K562 (cell line): Measurements from ENCODE around the gene NTNG1. TPM values are rescaled to one million over a fixed set of nuclear protein-coding genes. Genes with fewer than 3 reads are reported as not detected.

Source experiments
- ATAC-seq: fragments of 200-7000 bp; cut with Tn5 transposase; 3 replicates; pipeline ENCODE4 v1.9.1; 2020; ENCODE audit warnings: moderate library complexity
- BruUV-seq: library from RNA; stranded (reverse); fragments of 400-500 nt; replicated peaks from 2 replicates; lab custom pipeline; 2021; lab: Mats Ljungman, UMichigan
- CTCF ChIA-PET: fragments of 300-600 bp; formaldehyde crosslinking; extraction: SDS; loops from one replicate; lab custom pipeline; 2021; ENCODE audit warnings: low intra/inter-chr PET ratio; lab: Yijun Ruan, JAX
- POLR2A ChIA-PET: fragments of 300-600, 350-650 bp; sonication (Branson Sonifier 250); formaldehyde crosslinking; extraction: SDS; loops from one replicate; lab custom pipeline; 2021; ENCODE audit warnings: antibody characterized with exemption, inconsistent platforms; lab: Yijun Ruan, JAX
- DNase-seq, 4 experiments: peaks; one replicate each; pipeline versions ENCODE4 v3.0.0 to v3.0.0-alpha.2; 2011 to 2018; ENCODE audit warnings: low spot score in 3 of 4, mixed read lengths in 3 of 4; ENCODE audit errors: extremely low read depth in 1 of 4
- FAIRE-seq: peaks from 2 replicates; lab custom pipeline; 2011; peaks lifted over from hg19 to GRCh38; lab: Jason Lieb, UNC
- H2AFZ ChIP-seq: 2 replicates; pipeline ENCODE4 v1.6.0; 2011; ENCODE audit warnings: low read depth, low read length, control low read depth, inconsistent platforms
- H3K27ac ChIP-seq: fragments of 200-600 bp; 3 replicates; pipeline ENCODE4 v1.8.0; 2011; ENCODE audit warnings: low read depth, mild to moderate bottlenecking, control low read depth, inconsistent platforms, low read length, moderate library complexity, mixed read lengths; ENCODE audit errors: extremely low read depth
- H3K27me3 ChIP-seq, 2 experiments: fragments of 300-600 bp in 1 of 2; 2 replicates in 1 of 2; 3 replicates in 1 of 2; pipeline versions ENCODE4 v1.6.0 to v1.8.0; 2011; ENCODE audit warnings: inconsistent platforms in 2 of 2, low read length in 2 of 2, mild to moderate bottlenecking in 1 of 2, mixed read lengths in 1 of 2, moderate library complexity in 1 of 2; ENCODE audit not compliant: control insufficient read depth in 2 of 2, insufficient read depth in 2 of 2
- H3K36me3 ChIP-seq: fragments of 300-600 bp; 3 replicates; pipeline ENCODE4 v1.8.0; 2011; ENCODE audit warnings: mild to moderate bottlenecking, low read length, inconsistent platforms; ENCODE audit not compliant: control insufficient read depth, insufficient read depth
- H3K4me1 ChIP-seq, 2 experiments: fragments of 200-600 bp in 1 of 2; replicated peaks in 1 of 2; 2 replicates in 1 of 2; 3 replicates in 1 of 2; pipeline versions ENCODE4 v1.5.1 to v1.8.0; 2011; ENCODE audit warnings: inconsistent platforms in 2 of 2, low read length in 2 of 2, mild to moderate bottlenecking in 1 of 2, mixed read lengths in 1 of 2, moderate library complexity in 1 of 2; ENCODE audit not compliant: control insufficient read depth in 2 of 2, insufficient read depth in 2 of 2
- H3K4me2 ChIP-seq: 2 replicates; pipeline ENCODE4 v1.6.1; 2011; ENCODE audit warnings: low read length, control low read depth, inconsistent platforms, mixed read lengths; ENCODE audit not compliant: insufficient read depth
- H3K4me3 ChIP-seq: fragments of 200-600 bp; sonication (generic), shearing (Covaris generic); 2 replicates; pipeline ENCODE4 v1.5.1; 2016; ENCODE audit warnings: control low read depth, inconsistent platforms
- H3K79me2 ChIP-seq: fragments of 200-600 bp; 3 replicates; pipeline ENCODE4 v1.8.0; 2011; ENCODE audit warnings: low read length, inconsistent platforms; ENCODE audit not compliant: control insufficient read depth, insufficient read depth
- H3K9ac ChIP-seq, 2 experiments: 2 replicates each; pipeline versions ENCODE4 v1.6.0 to v1.6.1; 2011; ENCODE audit warnings: low read depth in 2 of 2, low read length in 2 of 2, control low read depth in 1 of 2, inconsistent platforms in 1 of 2, mild to moderate bottlenecking in 1 of 2, mixed read lengths in 1 of 2; ENCODE audit not compliant: insufficient read depth in 1 of 2
- H3K9me1 ChIP-seq: one replicate; pipeline ENCODE4 v1.6.0; 2011; ENCODE audit warnings: inconsistent platforms, mild to moderate bottlenecking, low read length, moderate library complexity; ENCODE audit not compliant: control insufficient read depth, insufficient read depth
- H3K9me3 ChIP-seq: replicated peaks from 2 replicates; pipeline ENCODE4 v1.5.1; 2011; ENCODE audit warnings: low read depth, low read length, inconsistent platforms; ENCODE audit not compliant: control insufficient read depth, insufficient read depth
- H4K20me1 ChIP-seq: replicated peaks from 2 replicates; pipeline ENCODE4 v1.6.1; 2011; ENCODE audit warnings: low read length, inconsistent platforms, mixed read lengths; ENCODE audit not compliant: control insufficient read depth, insufficient read depth
- CEBPB ChIP-seq: fragments of 450-650 bp; IDR thresholded peaks from 2 replicates; pipeline ENCODE4 v1.6.1; 2016; ENCODE audit warnings: missing genetic modification characterization, missing compliant biosample characterization
- CEBPG ChIP-seq, 3 experiments: fragments of 200-800 bp in 1 of 3; sonication (Bioruptor generic) in 1 of 3; sonication (generic) in 1 of 3; formaldehyde crosslinking in 1 of 3; IDR thresholded peaks in 2 of 3; conservative IDR thresholded peaks in 1 of 3; 2 replicates each; pipeline versions ENCODE4 v1.6.1 to v1.8.0; 2016 to 2022; ENCODE audit warnings: missing compliant biosample characterization in 2 of 3, missing genetic modification characterization in 2 of 3, mild to moderate bottlenecking in 1 of 3, missing genetic modification reagents in 1 of 3
- MCM5 ChIP-seq: fragments of 450-650 bp; IDR thresholded peaks from 2 replicates; pipeline ENCODE4 v1.6.1; 2016; ENCODE audit warnings: low read depth
- NR2F6 ChIP-seq: fragments of 450-650 bp; formaldehyde crosslinking; IDR thresholded peaks from 2 replicates; pipeline ENCODE4 v1.4.0; 2020; ENCODE audit warnings: mild to moderate bottlenecking
- NR3C1 ChIP-seq: sonication (generic); formaldehyde crosslinking; IDR thresholded peaks from 2 replicates; pipeline ENCODE4 v1.8.1; 2022; ENCODE audit warnings: missing genetic modification reagents
- PRMT5 ChIP-seq: sonication (generic); formaldehyde crosslinking; IDR thresholded peaks from 2 replicates; pipeline ENCODE4 v1.5.0; 2020; ENCODE audit warnings: missing genetic modification reagents
- PTBP1 ChIP-seq: fragments of 200-400 bp; formaldehyde crosslinking; IDR thresholded peaks from 2 replicates; pipeline ENCODE4 v1.6.1; 2017; ENCODE audit warnings: low read depth, low read length
- RCOR1 ChIP-seq, 2 experiments: IDR thresholded peaks; 2 replicates each; pipeline ENCODE4 v1.6.1; 2012; ENCODE audit warnings: low read depth in 2 of 2, low read length in 2 of 2, borderline replicate concordance in 1 of 2, improper control_type of control experiment in 1 of 2
- SNIP1 ChIP-seq: fragments of 450-650 bp; IDR thresholded peaks from 2 replicates; pipeline ENCODE4 v1.7.1; 2017; ENCODE audit warnings: low read depth, mild to moderate bottlenecking
- ZNF3 ChIP-seq: fragments of 250-450 bp; sonication (Bioruptor Pico); IDR thresholded peaks from 2 replicates; pipeline ENCODE4 v1.5.0; 2021; ENCODE audit warnings: mild to moderate bottlenecking, moderate library complexity
- WGBS: fragments of 100-300 bp; shearing (Covaris generic); methylation state at CpG from one replicate; pipeline ENCODE4 v1.1.6; 2016; ENCODE audit warnings: low coverage, mixed read lengths; ENCODE audit not compliant: insufficient coverage; ENCODE audit errors: missing lambda C conversion rate; 5-methylcytosine and 5-hydroxymethylcytosine counted together
- in situ Hi-C: fragments of 300-500 bp; cut with MboI; formaldehyde crosslinking; loops from 4 replicates; pipeline ENCODE4 v1.15.0; 2018; ENCODE audit warnings: inconsistent platforms, mixed read lengths
- intact Hi-C: fragments of 100-400 bp; cut with micrococcal nuclease; formaldehyde crosslinking; loops from 2 replicates; pipeline ENCODE4 v1.14.2; 2022
- polyA plus RNA-seq, 8 experiments: library from polyadenylated mRNA; depleted of rRNA in 4 of 8; stranded (reverse) in 5 of 8; unstranded in 3 of 8; fragments of >200 nt; fragmentation: Nextera tagmentation in 2 of 8; fragmentation: Illumina TruSeq in 1 of 8; extraction: Ambion mirVana in 2 of 8; extraction: Trizol in 1 of 8; gene quantifications; 2 replicates each; pipeline versions ENCODE4 v1.2.1 to v1.2.3, GENCODE V29; 2011 to 2014; ENCODE audit warnings: inconsistent platforms in 1 of 8, missing spikeins in 1 of 8
- total RNA-seq, 7 experiments: library from RNA; depleted of rRNA in 6 of 7; stranded (reverse); fragments of >200 nt in 6 of 7; fragmentation: Illumina TruSeq in 2 of 7; extraction: Trizol in 2 of 7; gene quantifications; 2 replicates each; pipeline versions ENCODE4 v1.2.1 to v1.2.3, GENCODE V29; 2011 to 2021; ENCODE audit warnings: low replicate concordance in 1 of 7
- TF ChIP-seq, protein P1 (sequence below), 2 experiments: IDR thresholded peaks in 1 of 2; conservative IDR thresholded peaks in 1 of 2; 2 replicates each; pipeline ENCODE4 v1.6.1; 2016; ENCODE audit warnings: low read depth in 2 of 2, mild to moderate bottlenecking in 1 of 2, missing compliant biosample characterization in 1 of 2, missing genetic modification characterization in 1 of 2, moderate library complexity in 1 of 2
- TF ChIP-seq, protein P2 (sequence below): fragments of 450-650 bp; formaldehyde crosslinking; IDR thresholded peaks from 2 replicates; pipeline ENCODE4 v1.4.0; 2022; ENCODE audit warnings: mild to moderate bottlenecking, moderate library complexity
- TF ChIP-seq, protein P3 (sequence below): IDR thresholded peaks from 2 replicates; pipeline ENCODE4 v1.6.1; 2012; ENCODE audit warnings: low read depth, low read length, improper control_type of control experiment, borderline replicate concordance
- TF ChIP-seq, protein P4 (sequence below): fragments of 450-650 bp; IDR thresholded peaks from one replicate; pipeline ENCODE4 v1.6.1; 2018; ENCODE audit warnings: mild to moderate bottlenecking, moderate library complexity; ENCODE audit not compliant: partially characterized antibody

Gene NTNG1
- total and polyA plus RNA-seq, 9 of the 15 experiments (the other 6 are each of a cell fraction or from before 2014, with no cell fraction given): not detected

DNA sequence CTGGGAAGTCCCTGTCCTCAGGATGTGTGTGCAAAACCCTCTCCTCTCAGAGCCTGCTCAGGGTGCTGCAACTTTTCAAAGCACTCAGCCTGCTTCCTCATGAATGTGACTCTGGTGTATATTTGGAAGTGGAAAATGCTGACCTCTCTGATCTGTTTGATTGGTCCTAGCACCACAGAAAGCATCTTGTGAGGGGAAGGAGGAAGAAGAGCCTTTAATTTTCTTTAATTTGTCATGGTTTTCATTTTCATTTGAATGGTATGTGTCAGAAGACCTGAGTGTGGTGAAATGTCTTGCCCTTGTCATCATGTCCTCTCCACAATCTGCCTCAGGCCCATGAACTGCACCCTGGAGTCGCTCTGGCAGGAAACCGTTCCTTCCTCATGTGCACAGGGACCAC, 383.5 kb downstream of the NTNG1 start (continued):
- TF ChIP-seq, protein P1, sequence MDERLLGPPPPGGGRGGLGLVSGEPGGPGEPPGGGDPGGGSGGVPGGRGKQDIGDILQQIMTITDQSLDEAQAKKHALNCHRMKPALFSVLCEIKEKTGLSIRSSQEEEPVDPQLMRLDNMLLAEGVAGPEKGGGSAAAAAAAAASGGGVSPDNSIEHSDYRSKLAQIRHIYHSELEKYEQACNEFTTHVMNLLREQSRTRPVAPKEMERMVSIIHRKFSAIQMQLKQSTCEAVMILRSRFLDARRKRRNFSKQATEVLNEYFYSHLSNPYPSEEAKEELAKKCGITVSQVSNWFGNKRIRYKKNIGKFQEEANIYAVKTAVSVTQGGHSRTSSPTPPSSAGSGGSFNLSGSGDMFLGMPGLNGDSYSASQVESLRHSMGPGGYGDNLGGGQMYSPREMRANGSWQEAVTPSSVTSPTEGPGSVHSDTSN (CRISPR knock-in tag; IDR thresholded peaks at IDR 0.05; ENCODE audit: low read depth): no peak
- TF ChIP-seq, protein P1 (tag; conservative IDR thresholded peaks at IDR 0.05; ENCODE audit: low read depth): no peak
- no peak for TF ChIP-seq PRMT5 (CRISPR knock-in tag)

DNA sequence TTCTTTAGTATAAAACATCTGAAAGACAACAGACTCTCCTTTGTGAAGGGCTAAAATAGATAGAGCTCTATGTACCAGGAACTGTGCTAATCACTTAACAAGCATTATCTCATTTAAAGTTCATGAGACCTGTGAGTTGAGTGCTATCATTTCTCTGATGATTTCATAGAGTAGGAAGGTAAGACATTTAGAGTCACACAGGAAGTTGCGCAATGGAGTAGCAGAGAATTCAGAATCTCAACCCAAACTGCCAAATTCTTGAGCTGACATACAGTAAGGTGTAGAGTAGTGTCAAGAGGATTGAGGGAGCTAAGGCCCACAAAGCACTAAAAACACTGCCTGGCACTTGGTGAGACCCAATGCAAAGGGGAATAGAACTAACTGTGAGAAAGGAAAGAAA, 384.3 kb downstream of the NTNG1 start:
- Histone ChIP-seq H3K79me2 (no peaks in the 10 kb centered on the region), H3K9me1 (no peaks in the 10 kb centered on the region), H3K9me3 (no peaks in the 10 kb centered on the region), H3K4me2 (no peak overlapping the region), H3K9ac (no peak overlapping the region), H3K4me1 (no peaks in the 10 kb centered on the region), H3K36me3 (no peaks in the 10 kb centered on the region), H4K20me1 (no peaks in the 10 kb centered on the region), H3K27ac (no peak overlapping the region), H3K27me3 (no peaks in the 10 kb centered on the region; a peak in 1 of 5 replicates), H3K4me3 (no peak overlapping the region), H2AFZ (no peak overlapping the region)
- CTCF ChIA-PET: no interaction called here
- intact Hi-C loops (loop anchor here (10.0 kb wide), 1 partner anchor 60 kb away; no protein-coding TSS in a partner anchor), in situ Hi-C loops (no loop called here)
- 0% methylated on average over 1 of the region's 1 CpG for WGBS
- no TSS peak for BruUV-seq
- FAIRE-seq (no peak), DNase-seq (no peak), ATAC-seq (no peak)
- POLR2A ChIA-PET: no interaction called here
- TF ChIP-seq ZNF3 (CRISPR knock-in tag) (no peak), RCOR1 (IDR thresholded peaks at IDR 0.05; ENCODE audit: borderline replicate concordance in 1 of 2, low read depth in 2 of 2, low read length in 2 of 2) (no peak), SNIP1 (no peak), NR3C1 (CRISPR knock-in tag) (no peak), PTBP1 (no peak), CEBPB (peak; percentile 80), CEBPG (CRISPR knock-in tag; IDR thresholded peaks at IDR 0.05) (no peak), CEBPG (tag; conservative IDR thresholded peaks at IDR 0.05 in 1 of 2, IDR thresholded peaks at IDR 0.05 in 1 of 2) (peak; percentile 25 to 85; a peak in 3 of 4 replicates), NR2F6 (CRISPR knock-in tag) (no peak), MCM5 (no peak)
- TF ChIP-seq, protein P2, sequence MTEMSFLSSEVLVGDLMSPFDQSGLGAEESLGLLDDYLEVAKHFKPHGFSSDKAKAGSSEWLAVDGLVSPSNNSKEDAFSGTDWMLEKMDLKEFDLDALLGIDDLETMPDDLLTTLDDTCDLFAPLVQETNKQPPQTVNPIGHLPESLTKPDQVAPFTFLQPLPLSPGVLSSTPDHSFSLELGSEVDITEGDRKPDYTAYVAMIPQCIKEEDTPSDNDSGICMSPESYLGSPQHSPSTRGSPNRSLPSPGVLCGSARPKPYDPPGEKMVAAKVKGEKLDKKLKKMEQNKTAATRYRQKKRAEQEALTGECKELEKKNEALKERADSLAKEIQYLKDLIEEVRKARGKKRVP (CRISPR knock-in tag): no peak
- TF ChIP-seq, protein P3, sequence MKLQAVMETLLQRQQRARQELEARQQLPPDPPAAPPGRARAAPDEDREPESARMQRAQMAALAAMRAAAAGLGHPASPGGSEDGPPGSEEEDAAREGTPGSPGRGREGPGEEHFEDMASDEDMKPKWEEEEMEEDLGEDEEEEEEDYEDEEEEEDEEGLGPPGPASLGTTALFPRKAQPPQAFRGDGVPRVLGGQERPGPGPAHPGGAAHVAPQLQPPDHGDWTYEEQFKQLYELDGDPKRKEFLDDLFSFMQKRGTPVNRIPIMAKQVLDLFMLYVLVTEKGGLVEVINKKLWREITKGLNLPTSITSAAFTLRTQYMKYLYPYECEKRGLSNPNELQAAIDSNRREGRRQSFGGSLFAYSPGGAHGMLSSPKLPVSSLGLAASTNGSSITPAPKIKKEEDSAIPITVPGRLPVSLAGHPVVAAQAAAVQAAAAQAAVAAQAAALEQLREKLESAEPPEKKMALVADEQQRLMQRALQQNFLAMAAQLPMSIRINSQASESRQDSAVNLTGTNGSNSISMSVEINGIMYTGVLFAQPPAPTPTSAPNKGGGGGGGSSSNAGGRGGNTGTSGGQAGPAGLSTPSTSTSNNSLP: no peak
- TF ChIP-seq, protein P4, sequence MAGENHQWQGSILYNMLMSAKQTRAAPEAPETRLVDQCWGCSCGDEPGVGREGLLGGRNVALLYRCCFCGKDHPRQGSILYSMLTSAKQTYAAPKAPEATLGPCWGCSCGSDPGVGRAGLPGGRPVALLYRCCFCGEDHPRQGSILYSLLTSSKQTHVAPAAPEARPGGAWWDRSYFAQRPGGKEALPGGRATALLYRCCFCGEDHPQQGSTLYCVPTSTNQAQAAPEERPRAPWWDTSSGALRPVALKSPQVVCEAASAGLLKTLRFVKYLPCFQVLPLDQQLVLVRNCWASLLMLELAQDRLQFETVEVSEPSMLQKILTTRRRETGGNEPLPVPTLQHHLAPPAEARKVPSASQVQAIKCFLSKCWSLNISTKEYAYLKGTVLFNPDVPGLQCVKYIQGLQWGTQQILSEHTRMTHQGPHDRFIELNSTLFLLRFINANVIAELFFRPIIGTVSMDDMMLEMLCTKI: no peak
